Mesendoderm (in vitro differentiated cells): ENCODE measurements around the gene TWNK.

Source experiments
- DNase-seq: peaks from one replicate; pipeline ENCODE4 v3.0.0; 2013
- H2AK5ac ChIP-seq: 2 replicates; pipeline ENCODE4 v1.6.1; 2013; ENCODE audit warnings: low read length, inconsistent platforms
- H2BK120ac ChIP-seq: 2 replicates; pipeline ENCODE4 v1.6.1; 2013; ENCODE audit warnings: low read depth, mild to moderate bottlenecking, low read length, moderate library complexity, mixed read lengths
- H2BK15ac ChIP-seq: replicated peaks from 2 replicates; pipeline ENCODE4 v1.6.1; 2013; ENCODE audit warnings: low read depth, mild to moderate bottlenecking, moderate library complexity
- H2BK5ac ChIP-seq: 2 replicates; pipeline ENCODE4 v1.6.1; 2013; ENCODE audit warnings: low read length, inconsistent platforms
- H3K18ac ChIP-seq: 2 replicates; pipeline ENCODE4 v1.6.1; 2013; ENCODE audit warnings: mild to moderate bottlenecking, low read length, mixed read lengths
- H3K23ac ChIP-seq: one replicate; pipeline ENCODE4 v1.6.1; 2013; ENCODE audit warnings: low read length
- H3K27ac ChIP-seq: 2 replicates; pipeline ENCODE4 v1.5.1; 2013; ENCODE audit warnings: low read depth, mild to moderate bottlenecking, inconsistent platforms, low read length, moderate library complexity
- H3K27me3 ChIP-seq: 2 replicates; pipeline ENCODE4 v1.6.1; 2013; ENCODE audit warnings: low read length, control low read depth, mild to moderate bottlenecking, inconsistent platforms; ENCODE audit not compliant: insufficient read depth, poor library complexity
- H3K36me3 ChIP-seq: 2 replicates; pipeline ENCODE4 v1.6.1; 2013; ENCODE audit warnings: low read length, inconsistent platforms; ENCODE audit not compliant: control insufficient read depth, insufficient read depth
- H3K4ac ChIP-seq: one replicate; pipeline ENCODE4 v1.6.1; 2013; ENCODE audit warnings: low read depth, mild to moderate bottlenecking, low read length, moderate library complexity
- H3K4me1 ChIP-seq: 2 replicates; pipeline ENCODE4 v1.6.1; 2013; ENCODE audit warnings: low read depth, low read length, inconsistent platforms; ENCODE audit not compliant: control insufficient read depth
- H3K4me2 ChIP-seq: 2 replicates; pipeline ENCODE4 v1.6.1; 2013; ENCODE audit warnings: low read length
- H3K4me3 ChIP-seq: 2 replicates; pipeline ENCODE4 v1.5.1; 2013; ENCODE audit warnings: mild to moderate bottlenecking, low read length
- H3K56ac ChIP-seq: one replicate; pipeline ENCODE4 v1.6.1; 2013; ENCODE audit warnings: low read length
- H3K79me1 ChIP-seq: 2 replicates; pipeline ENCODE4 v1.6.1; 2013; ENCODE audit warnings: low read length, inconsistent platforms
- H3K79me2 ChIP-seq: 2 replicates; pipeline ENCODE4 v1.6.1; 2013; ENCODE audit warnings: mild to moderate bottlenecking, low read length; ENCODE audit not compliant: control insufficient read depth, insufficient read depth
- H3K9ac ChIP-seq: 2 replicates; pipeline ENCODE4 v1.6.1; 2013; ENCODE audit warnings: low read length, inconsistent platforms
- H4K5ac ChIP-seq: one replicate; pipeline ENCODE4 v1.6.1; 2013; ENCODE audit warnings: low read length
- H4K8ac ChIP-seq: one replicate; pipeline ENCODE4 v1.6.1; 2013; ENCODE audit warnings: low read depth, mild to moderate bottlenecking, control low read depth, low read length, moderate library complexity
- WGBS: extraction: QIAGEN DNeasy Blood & Tissue Kit; methylation state at CpG from one replicate; pipeline ENCODE4 v1.1.7; 2013; ENCODE audit warnings: low lambda C conversion rate, missing lambda C conversion rate; ENCODE audit not compliant: insufficient coverage; ENCODE audit errors: extremely low coverage; 5-methylcytosine and 5-hydroxymethylcytosine counted together

TWNK gene

DNA sequence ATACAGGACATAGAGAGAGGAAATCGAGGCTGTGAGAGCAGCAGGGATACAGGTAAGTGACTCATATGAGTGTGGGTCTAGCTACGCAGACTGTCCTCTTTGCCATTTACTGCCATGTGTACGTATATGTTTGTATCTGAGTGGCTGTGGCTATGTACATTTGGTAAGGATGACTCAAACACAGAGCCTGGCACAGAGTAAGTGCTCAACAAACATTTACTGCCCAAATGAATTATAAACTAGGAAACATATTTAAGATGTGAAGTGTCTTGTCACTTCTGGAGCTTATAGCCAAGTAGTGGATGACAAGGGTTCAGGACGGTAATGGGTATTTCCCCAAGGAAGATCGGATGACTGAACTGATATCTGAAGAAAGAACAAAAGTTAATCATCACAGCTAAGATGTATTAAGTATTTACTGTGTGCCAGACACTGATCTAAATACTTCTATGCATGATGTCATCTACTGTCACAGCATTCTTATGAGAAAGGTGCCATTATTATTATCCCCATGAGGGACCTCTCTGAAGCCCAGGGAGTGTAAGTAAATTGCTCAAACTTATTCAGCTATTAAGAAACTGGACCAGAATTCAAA, 6.1 kb upstream of the TWNK start:
- H3K4me1 ChIP-seq: no peaks in the 10 kb centered on the region
- H3K9ac ChIP-seq: no peak overlapping the region
- H3K79me1 ChIP-seq: peaks cover 4% of the 10 kb centered on the region
- no peak overlapping the region for H4K8ac ChIP-seq
- H3K4me3 ChIP-seq: no peak overlapping the region
- H3K27ac ChIP-seq: no peak overlapping the region
- H2AK5ac ChIP-seq: no peak overlapping the region
- no CpG with 5 or more reads among the region's 5 CpGs for WGBS
- no peaks in the 10 kb centered on the region for H3K27me3 ChIP-seq
- H3K4me2 ChIP-seq: no peak overlapping the region
- peaks cover 1% of the 10 kb centered on the region for H3K79me2 ChIP-seq
- no peak for DNase-seq
- no peak overlapping the region for H3K23ac ChIP-seq
- no peak overlapping the region for H2BK15ac ChIP-seq
- H3K4ac ChIP-seq: no peak overlapping the region
- no peak overlapping the region for H3K56ac ChIP-seq
- H4K5ac ChIP-seq: no peak overlapping the region
- no peaks in the 10 kb centered on the region for H3K36me3 ChIP-seq
- no peak overlapping the region for H2BK120ac ChIP-seq
- H3K18ac ChIP-seq: no peak overlapping the region
- H2BK5ac ChIP-seq: no peak overlapping the region

DNA sequence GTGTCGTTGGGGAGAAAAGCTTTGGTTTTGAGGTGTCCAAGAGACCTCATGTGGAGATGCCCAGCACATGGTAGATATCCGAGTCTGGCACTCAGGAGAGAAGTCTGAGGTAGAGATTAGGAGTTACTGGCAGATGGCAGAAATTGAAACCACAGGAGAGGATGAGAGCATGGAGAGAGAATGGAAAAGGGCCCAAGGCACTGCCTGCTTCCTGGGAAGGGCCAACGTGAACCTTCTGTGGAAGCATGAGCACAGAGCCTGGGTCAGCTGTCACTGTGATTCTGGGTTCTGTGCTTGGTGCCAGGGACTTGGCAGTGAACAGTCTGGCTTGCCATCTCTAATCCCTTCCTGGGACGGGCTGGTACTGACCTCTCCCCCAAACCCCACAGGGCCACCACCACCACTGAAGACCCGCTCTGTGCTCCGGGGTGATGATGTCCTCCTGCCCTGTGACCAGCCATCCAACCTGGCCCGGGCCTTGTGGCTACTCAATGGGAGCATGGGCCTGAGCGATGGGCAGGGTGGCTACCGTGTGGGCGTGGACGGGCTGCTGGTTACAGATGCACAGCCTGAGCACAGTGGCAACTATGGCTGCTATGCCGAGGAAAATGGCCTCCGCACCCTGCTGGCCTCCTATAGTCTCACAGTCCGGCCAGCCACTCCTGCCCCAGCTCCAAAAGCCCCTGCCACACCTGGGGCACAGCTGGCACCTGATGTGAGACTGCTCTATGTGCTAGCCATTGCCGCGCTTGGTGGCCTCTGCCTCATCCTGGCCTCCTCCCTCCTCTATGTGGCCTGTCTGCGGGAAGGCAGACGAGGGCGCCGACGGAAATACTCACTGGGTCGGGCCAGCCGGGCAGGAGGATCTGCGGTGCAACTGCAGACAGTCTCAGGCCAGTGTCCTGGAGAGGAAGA, 4.2 kb upstream of the TWNK start:
- Histone ChIP-seq H2AK5ac (no peak overlapping the region), H3K23ac (no peak overlapping the region), H3K4me3 (no peak overlapping the region), H3K4me2 (no peak overlapping the region), H4K5ac (no peak overlapping the region), H3K18ac (no peak overlapping the region), H2BK120ac (no peak overlapping the region), H3K79me1 (peaks cover 15% of the 10 kb centered on the region), H3K56ac (no peak overlapping the region), H4K8ac (no peak overlapping the region), H3K9ac (no peak overlapping the region), H3K4ac (no peak overlapping the region), H3K36me3 (no peaks in the 10 kb centered on the region), H2BK5ac (no peak overlapping the region), H3K27me3 (no peaks in the 10 kb centered on the region), H3K79me2 (peaks cover 14% of the 10 kb centered on the region), H2BK15ac (no peak overlapping the region), H3K27ac (no peak overlapping the region), H3K4me1 (peaks cover 4% of the 10 kb centered on the region)
- DNase-seq: no peak
- no CpG with 5 or more reads among the region's 24 CpGs for WGBS

- DNase-seq: no peak
- Histone ChIP-seq H3K9ac (no peak overlapping the region), H3K79me1 (peaks cover 22% of the 10 kb centered on the region), H2AK5ac (no peak overlapping the region), H3K4me1 (peaks cover 6% of the 10 kb centered on the region), H3K36me3 (no peaks in the 10 kb centered on the region), H2BK15ac (no peak overlapping the region), H3K23ac (no peak overlapping the region), H2BK120ac (no peak overlapping the region), H3K4me3 (no peak overlapping the region), H3K27ac (no peak overlapping the region), H3K79me2 (peaks cover 23% of the 10 kb centered on the region), H3K27me3 (no peaks in the 10 kb centered on the region), H2BK5ac (no peak overlapping the region), H3K56ac (no peak overlapping the region), H3K18ac (no peak overlapping the region), H3K4me2 (no peak overlapping the region), H4K8ac (no peak overlapping the region), H3K4ac (no peak overlapping the region), H4K5ac (no peak overlapping the region)
- WGBS: no CpG with 5 or more reads among the region's 13 CpGs
These were observed 3.3 kb upstream of the TWNK start for GRCh38 chr10:100983868-100984671.

DNA sequence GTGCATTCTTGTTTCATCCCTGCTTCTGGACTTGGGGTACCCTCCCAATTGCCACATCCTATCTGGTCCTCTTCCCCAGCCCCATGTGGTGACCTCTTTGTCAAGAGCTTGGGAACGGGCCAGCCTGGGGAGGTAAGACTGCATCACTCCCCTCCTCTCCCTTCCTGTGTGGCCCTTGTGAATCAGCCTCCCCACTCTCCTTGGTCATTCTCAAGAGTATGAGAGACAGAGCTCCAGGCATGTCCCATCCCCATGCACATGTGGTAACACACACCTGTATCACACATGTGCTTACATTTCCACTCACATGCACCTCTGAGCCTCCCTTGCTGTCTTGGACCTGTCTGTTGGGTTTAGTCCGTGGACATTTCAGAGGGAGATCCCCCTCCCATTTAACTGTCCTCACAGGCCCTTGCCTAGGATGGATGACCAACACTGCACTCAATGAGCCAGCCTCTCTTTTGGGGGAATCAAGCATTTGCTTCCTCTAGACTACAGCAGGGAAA, 2.6 kb upstream of the TWNK start:
- Histone ChIP-seq H3K79me2 (peaks cover 30% of the 10 kb centered on the region), H4K5ac (no peak overlapping the region), H3K27me3 (no peaks in the 10 kb centered on the region), H4K8ac (no peak overlapping the region), H2BK5ac (no peak overlapping the region), H3K23ac (no peak overlapping the region), H3K4me1 (peaks cover 6% of the 10 kb centered on the region), H3K9ac (no peak overlapping the region), H2BK120ac (no peak overlapping the region), H2AK5ac (no peak overlapping the region), H3K56ac (no peak overlapping the region), H3K18ac (no peak overlapping the region), H3K4me3 (no peak overlapping the region), H2BK15ac (no peak overlapping the region), H3K4ac (no peak overlapping the region), H3K27ac (no peak overlapping the region), H3K79me1 (peaks cover 24% of the 10 kb centered on the region), H3K36me3 (no peaks in the 10 kb centered on the region), H3K4me2 (no peak overlapping the region)
- WGBS: no CpG with 5 or more reads among the region's 2 CpGs
- no peak for DNase-seq

DNA sequence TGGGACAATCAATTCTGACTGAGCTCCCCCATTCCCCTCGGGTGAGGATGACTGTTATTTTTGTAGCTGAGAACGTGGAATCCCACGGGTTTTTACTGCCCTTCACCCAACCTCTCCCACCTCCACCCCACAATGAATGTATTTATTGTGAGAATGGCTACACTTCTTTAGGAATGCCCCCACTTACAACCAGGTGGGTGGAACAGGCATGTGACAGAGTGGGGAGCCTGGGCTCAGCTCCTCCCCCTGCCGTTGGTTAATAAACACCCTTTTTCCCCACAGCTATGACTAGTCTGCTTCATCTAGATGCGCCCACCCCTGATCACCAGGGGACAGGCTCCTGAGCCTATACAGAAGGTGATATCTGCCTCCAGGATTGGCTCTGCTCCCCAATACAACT, 2.0 kb upstream of the TWNK start:
- Histone ChIP-seq H3K79me1 (peaks cover 25% of the 10 kb centered on the region), H3K56ac (no peak overlapping the region), H3K79me2 (peaks cover 34% of the 10 kb centered on the region), H3K27ac (no peak overlapping the region), H3K23ac (no peak overlapping the region), H2BK15ac (no peak overlapping the region), H3K4me2 (no peak overlapping the region), H3K27me3 (no peaks in the 10 kb centered on the region), H4K5ac (no peak overlapping the region), H3K4me1 (peaks cover 6% of the 10 kb centered on the region), H2BK120ac (no peak overlapping the region), H2AK5ac (no peak overlapping the region), H2BK5ac (no peak overlapping the region), H3K4ac (no peak overlapping the region), H4K8ac (no peak overlapping the region), H3K18ac (no peak overlapping the region), H3K9ac (no peak overlapping the region), H3K36me3 (peaks cover under 1% of the 10 kb centered on the region), H3K4me3 (no peak overlapping the region)
- no CpG with 5 or more reads among the region's 5 CpGs for WGBS
- no peak for DNase-seq
